RWPE1 (cell line): ENCODE data around the gene GLCE.

ENCODE experiments used
- CTCF ChIA-PET: fragments of 350-600 bp; sonication (Branson Sonifier 250); formaldehyde crosslinking; extraction: SDS; loops from one replicate; lab custom pipeline; 2021; lab: Yijun Ruan, JAX
- POLR2A ChIA-PET: fragments of 400-600 bp; formaldehyde crosslinking; extraction: SDS; loops from one replicate; lab custom pipeline; 2020; ENCODE audit warnings: antibody characterized with exemption; ENCODE audit not compliant: low non-redundant PET; lab: Yijun Ruan, JAX
- DNase-seq: peaks from one replicate; pipeline ENCODE4 v3.0.0; 2012; ENCODE audit warnings: low spot score
- H3K27ac ChIP-seq: fragments of 450-650 bp; 2 replicates; pipeline ENCODE4 v1.5.1; 2017
- CTCF ChIP-seq: fragments of 450-650 bp; conservative IDR thresholded peaks from 2 replicates; pipeline ENCODE4 v1.5.1; 2017; ENCODE audit warnings: low read depth, mild to moderate bottlenecking

GLCE gene

GRCh38 chr15:69311319-69311721, 150.9 kb downstream of the GLCE start:
- POLR2A ChIA-PET, result no interaction called here
- DNase-seq, result no peak
- CTCF ChIA-PET, result no interaction called here
- no peak overlapping the region for H3K27ac ChIP-seq
- TF ChIP-seq CTCF, result no peak

- CTCF ChIA-PET, result interaction anchor here (0.7 kb wide), 1 partner anchor 9 kb away, joined by 3 read pairs; no protein-coding TSS in a partner anchor
- no peak for DNase-seq
- TF ChIP-seq CTCF, result no peak
Measured at GRCh38 chr15:69313432-69314000, 153.1 kb downstream of the GLCE start.

GRCh38 chr15:69314131-69314530, 153.7 kb downstream of the GLCE start:
- no peak for DNase-seq
- TF ChIP-seq CTCF, result no peak
- H3K27ac ChIP-seq, result no peak overlapping the region
- POLR2A ChIA-PET, result no interaction called here
- CTCF ChIA-PET, result no interaction called here

More at GRCh38 chr15:69313432-69314000, 153.1 kb downstream of the GLCE start:
- no peak overlapping the region for H3K27ac ChIP-seq
- POLR2A ChIA-PET, result no interaction called here

- H3K27ac ChIP-seq, result no peak overlapping the region
- ChIA-PET POLR2A (no interaction called here), CTCF (no interaction called here)
- no peak for DNase-seq
- no peak for TF ChIP-seq CTCF
Measured at GRCh38 chr15:69314736-69315135, 154.3 kb downstream of the GLCE start.

GRCh38 chr15:69315402-69316110, 155.1 kb downstream of the GLCE start:
- no peak for DNase-seq
- H3K27ac ChIP-seq, result no peak overlapping the region
- no peak for TF ChIP-seq CTCF
- CTCF ChIA-PET, result interaction anchor here (0.7 kb wide), 1 partner anchor 405 kb away, joined by 3 read pairs; no protein-coding TSS in a partner anchor
- POLR2A ChIA-PET, result no interaction called here

- H3K27ac ChIP-seq, result no peak overlapping the region
- ChIA-PET POLR2A (no interaction called here), CTCF (no interaction called here)
- DNase-seq, result no peak
- no peak for TF ChIP-seq CTCF
Measured at GRCh38 chr15:69316291-69316690, 155.9 kb downstream of the GLCE start.
